NK-92 (cell line): ENCODE results near the gene HSPA6.
"Not testable (repeated sequence)": the region's sequence is repeated elsewhere in the genome, so short reads cannot be mapped to it uniquely, and the experiment has no call there.

ENCODE experiments used
- DNase-seq: peaks from one replicate; lab custom pipeline; 2025; ENCODE audit not compliant: unreplicated experiment; lab: John Stamatoyannopoulos, UW

The HSPA6 gene

DNA sequence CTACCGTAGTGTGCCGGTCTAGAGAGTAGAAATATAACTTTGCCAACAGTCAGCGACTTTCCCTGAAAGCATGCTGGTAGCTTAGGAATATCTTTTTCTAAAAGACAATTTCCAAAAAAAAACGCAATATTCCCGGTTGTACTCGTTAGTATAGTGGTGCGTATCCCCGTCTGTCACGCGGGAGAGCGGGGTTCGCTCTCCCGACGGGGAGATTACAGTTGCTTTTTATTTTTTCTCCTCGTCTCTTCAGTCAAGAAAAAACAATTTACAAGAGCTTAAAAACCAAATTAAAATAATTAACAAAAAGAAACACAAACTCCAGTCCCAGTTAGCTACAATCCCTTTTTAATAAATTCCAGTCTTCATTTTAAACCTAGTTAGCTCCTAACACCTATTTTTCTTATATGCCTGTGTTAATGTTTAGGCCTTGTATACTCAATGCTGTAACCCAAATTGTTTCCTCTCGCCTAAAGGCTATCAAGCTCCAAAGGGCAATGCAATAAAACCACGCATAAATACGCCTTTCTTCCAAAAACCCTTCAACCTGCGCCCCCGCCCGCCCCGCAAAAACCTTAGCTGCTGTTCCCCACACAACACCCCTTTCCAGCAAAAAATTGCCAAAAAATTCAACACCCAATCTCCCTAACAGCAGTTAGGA, 7.8 kb downstream of the HSPA6 start:
- DNase-seq: no peak

- DNase-seq: not testable (repeated sequence)
These were observed 8.6 kb downstream of the HSPA6 start for GRCh38 chr1:161532644-161533567.

- DNase-seq: not testable (repeated sequence)
These were observed 12.8 kb downstream of the HSPA6 start for GRCh38 chr1:161537068-161537669.

- not testable (repeated sequence) for DNase-seq
These were observed 14.7 kb downstream of the HSPA6 start for GRCh38 chr1:161538925-161539479.

DNA sequence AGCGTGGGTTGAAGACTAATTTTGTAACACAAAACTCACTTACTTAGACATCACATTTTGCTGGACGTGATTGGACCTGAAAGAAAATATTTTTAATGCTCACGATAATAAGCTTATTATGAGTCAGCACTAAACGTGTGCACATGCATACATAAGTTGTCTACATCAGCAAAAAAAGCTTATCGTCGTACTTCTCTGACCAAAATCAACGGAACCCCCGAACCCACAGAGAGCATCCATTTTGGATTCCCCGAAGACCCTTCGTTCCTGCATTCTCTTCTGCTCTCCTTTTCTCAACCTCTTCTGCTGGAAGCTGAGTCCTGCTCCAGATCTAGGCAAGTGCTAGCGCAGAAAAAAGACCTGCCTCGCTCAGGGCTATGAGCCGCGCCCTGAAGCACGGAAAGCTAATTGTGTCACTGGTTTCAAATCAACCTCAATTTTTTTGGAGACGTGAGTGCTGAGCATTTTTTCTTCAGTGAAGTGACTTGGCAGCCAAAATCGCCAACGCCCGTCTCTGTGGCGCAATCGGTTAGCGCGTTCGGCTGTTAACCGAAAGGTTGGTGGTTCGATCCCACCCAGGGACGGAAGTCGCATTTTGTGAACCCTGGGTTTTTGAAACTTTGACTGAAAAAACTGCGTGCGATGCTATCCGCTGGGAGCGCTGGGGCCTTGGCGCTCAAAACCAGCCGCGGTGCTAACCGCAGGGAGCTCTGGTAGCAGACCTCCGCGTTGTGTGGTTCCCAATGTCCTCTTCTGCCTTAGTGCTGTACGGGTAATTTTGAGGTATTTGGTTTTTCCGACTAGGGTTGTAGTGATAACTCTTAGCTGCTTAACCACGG, 15.6 kb downstream of the HSPA6 start:
- not testable (repeated sequence) for DNase-seq

DNA sequence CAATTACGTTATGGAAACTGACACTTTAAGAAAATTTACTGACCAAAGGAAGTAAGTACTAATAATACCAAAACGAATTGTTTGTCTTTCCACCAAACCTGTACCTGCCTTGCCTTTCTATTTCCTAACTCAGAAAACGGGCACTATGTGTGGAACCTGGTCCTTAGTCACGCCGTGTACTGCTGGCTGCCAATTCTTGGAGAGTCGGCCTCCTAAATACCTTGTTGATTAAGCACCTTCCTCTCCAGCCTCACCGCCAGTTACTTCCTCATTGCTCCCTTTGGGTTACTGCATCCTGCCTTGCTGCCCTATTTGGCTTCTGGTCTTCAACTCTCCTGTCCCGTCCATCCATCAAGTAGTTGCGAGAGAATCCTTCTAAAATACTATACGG, 16.2 kb downstream of the HSPA6 start:
- DNase-seq: not testable (repeated sequence)

- DNase-seq: not testable (repeated sequence)
These were observed 17.8 kb downstream of the HSPA6 start for GRCh38 chr1:161542091-161542559.

GRCh38 chr1:161543125-161543524, 18.8 kb downstream of the HSPA6 start:
- not testable (repeated sequence) for DNase-seq

GRCh38 chr1:161545005-161545731, 20.8 kb downstream of the HSPA6 start:
- not testable (repeated sequence) for DNase-seq

DNA sequence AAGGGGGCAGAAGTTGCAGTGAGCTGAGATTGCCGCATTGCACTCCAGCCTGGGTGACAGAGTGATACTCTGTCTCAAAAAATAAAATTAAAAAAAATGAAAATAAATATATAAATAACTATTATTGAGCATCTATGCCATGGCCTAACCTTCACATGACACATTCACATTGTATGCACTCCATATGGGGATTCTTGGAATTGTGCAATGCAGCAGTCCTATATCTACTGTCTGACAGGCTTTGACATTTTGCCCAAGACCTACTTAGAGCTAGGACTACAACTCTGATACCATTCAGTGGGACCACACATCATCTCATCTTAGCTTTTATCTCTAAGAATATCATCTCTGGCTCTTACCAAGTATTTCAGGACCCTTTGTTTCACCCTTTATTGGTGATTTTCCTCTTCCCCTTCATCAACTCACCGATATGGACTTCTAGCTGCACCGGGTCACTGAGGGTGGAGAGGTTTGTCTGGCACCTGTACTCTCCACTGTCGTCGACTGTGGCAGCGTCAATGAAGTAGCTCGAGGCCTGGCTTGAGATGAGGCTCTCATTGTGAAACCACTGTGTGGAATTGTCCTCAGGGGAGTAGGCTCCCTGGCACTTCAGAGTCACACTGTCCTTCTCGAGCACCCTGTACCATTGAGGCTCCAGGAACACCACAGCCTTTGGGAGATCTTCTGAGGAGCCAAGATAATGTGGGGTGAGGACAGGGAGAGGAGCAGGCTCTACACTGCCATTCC, 23.8 kb downstream of the HSPA6 start:
- DNase-seq: not testable (repeated sequence)

GRCh38 chr1:161548749-161549406, 24.5 kb downstream of the HSPA6 start:
- not testable (repeated sequence) for DNase-seq

- no peak for DNase-seq
These were observed 25.3 kb downstream of the HSPA6 start, which contains the start of gene FCGR3A for GRCh38 chr1:161549652-161550051. TSS of gene FCGR3A (minus strand) at chr1:161549818. CDS start at chr1:161549736, 82 bp downstream.

- DNase-seq: not testable (repeated sequence)
These were observed 26.6 kb downstream of the HSPA6 start for GRCh38 chr1:161550942-161551341.

- DNase-seq: not testable (repeated sequence)
These were observed 29.3 kb downstream of the HSPA6 start for GRCh38 chr1:161553631-161554030.

DNA sequence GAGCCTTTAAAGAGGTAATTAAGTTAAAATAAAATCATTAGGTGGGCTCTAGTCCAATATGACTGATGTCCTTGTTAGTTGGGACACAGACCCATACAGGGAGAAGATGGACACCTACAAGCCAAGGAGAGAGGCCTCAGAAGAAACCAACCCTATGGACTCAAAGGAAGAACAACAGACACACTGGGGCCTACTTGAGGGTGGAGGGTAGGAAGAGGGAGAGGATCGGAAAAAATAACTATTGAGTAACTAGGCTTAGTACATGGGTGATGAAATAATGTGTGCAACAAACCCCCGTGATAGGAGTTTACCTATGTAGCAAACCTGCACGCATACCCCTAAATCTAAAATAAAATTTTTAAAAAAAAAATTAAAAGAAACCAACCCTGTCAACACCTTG, 30.0 kb downstream of the HSPA6 start:
- not testable (repeated sequence) for DNase-seq

- not testable (repeated sequence) for DNase-seq
These were observed 30.6 kb downstream of the HSPA6 start for GRCh38 chr1:161554815-161555417.

DNA sequence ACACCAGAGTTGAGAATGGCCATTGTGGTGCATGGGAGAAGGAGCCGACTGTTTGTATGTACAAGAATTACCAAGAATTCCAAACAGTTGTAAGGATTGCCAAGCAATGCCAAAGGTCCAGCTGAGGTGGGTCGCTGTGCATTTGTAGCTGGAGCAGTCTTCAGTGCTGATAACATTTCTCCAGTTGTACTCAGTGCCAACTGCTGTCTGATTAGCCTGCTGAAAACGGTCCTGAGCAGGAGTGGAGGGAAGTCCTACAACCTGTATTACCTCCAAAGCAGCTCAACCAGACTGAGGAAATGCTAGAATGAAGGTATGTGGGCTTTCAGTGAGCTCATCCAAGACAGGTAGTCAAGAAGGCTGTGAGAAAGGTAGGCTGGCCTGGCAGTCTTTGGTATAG, 31.8 kb downstream of the HSPA6 start:
- not testable (repeated sequence) for DNase-seq

GRCh38 chr1:161556990-161557389, 32.6 kb downstream of the HSPA6 start:
- not testable (repeated sequence) for DNase-seq
